B cell (primary cell): ENCODE data around the gene SETD1A. TPM values are rescaled to one million over a fixed set of nuclear protein-coding genes. Genes with fewer than 3 reads are reported as not detected.
A peak's percentile ranks its signal among the peaks of the same experiment; 100 is the strongest.

Source experiments
- ATAC-seq: fragments of 200-7000 bp; cut with Tn5 transposase; one replicate; pipeline ENCODE4 v1.10.0; 2021; ENCODE audit warnings: low read depth, mild to moderate bottlenecking, moderate number of reproducible peaks, moderate library complexity
- CTCF ChIA-PET: fragments of 350-600 bp; sonication (Branson Sonifier 250); formaldehyde crosslinking; loops from one replicate; lab custom pipeline; 2021; ENCODE audit warnings: antibody characterized with exemption, inconsistent platforms; lab: Charles Lee
- POLR2A ChIA-PET: fragments of 350-600 bp; sonication (Branson Sonifier 250); formaldehyde crosslinking; loops from one replicate; lab custom pipeline; 2021; ENCODE audit warnings: antibody characterized with exemption; lab: Charles Lee
- DNase-seq: peaks from one replicate; pipeline ENCODE4 v3.0.0; 2013
- H2AFZ ChIP-seq: 2 replicates; pipeline ENCODE4 v1.6.1; 2012; ENCODE audit warnings: mild to moderate bottlenecking, low read depth, low read length; ENCODE audit not compliant: insufficient read depth, poor library complexity, severe bottlenecking
- H3K27ac ChIP-seq, 2 donors: 1 replicate in 1 of 2; 2 replicates in 1 of 2; pipeline ENCODE4 v1.5.1; 2012 to 2013; ENCODE audit warnings: low read length in 2 of 2, mild to moderate bottlenecking in 2 of 2, moderate library complexity in 1 of 2
- H3K27me3 ChIP-seq, 4 experiments: fragments of 200-600 bp in 1 of 4; sonication (generic) in 1 of 4; replicated peaks in 1 of 4; 1 replicate in 2 of 4; 2 replicates in 2 of 4; pipeline versions ENCODE4 v1.6.1 to v1.7.0; 2013 to 2016; ENCODE audit warnings: low read length in 3 of 4, mild to moderate bottlenecking in 2 of 4, mixed read lengths in 1 of 4, moderate library complexity in 1 of 4; ENCODE audit not compliant: insufficient read depth in 4 of 4, control insufficient read depth in 3 of 4; ENCODE audit errors: control extremely low read depth in 1 of 4
- H3K36me3 ChIP-seq, 2 experiments: replicated peaks in 1 of 2; 1 replicate in 1 of 2; 2 replicates in 1 of 2; pipeline versions ENCODE4 v1.6.1 to v1.7.1; 2013; ENCODE audit warnings: low read length in 1 of 2; ENCODE audit not compliant: insufficient read depth in 2 of 2, control insufficient read depth in 1 of 2; ENCODE audit errors: control extremely low read depth in 1 of 2, extremely low read depth in 1 of 2
- H3K4me1 ChIP-seq, 2 donors: fragments of 200-600 bp in 1 of 2; sonication (generic) in 1 of 2; 1 replicate in 1 of 2; 2 replicates in 1 of 2; pipeline versions ENCODE4 v1.5.1 to v1.6.1; 2013 to 2017; ENCODE audit warnings: low read length in 2 of 2; ENCODE audit not compliant: control insufficient read depth in 2 of 2, insufficient read depth in 2 of 2
- H3K4me2 ChIP-seq: replicated peaks from 2 replicates; pipeline ENCODE3; 2012; ENCODE audit warnings: mild to moderate bottlenecking, low read depth, low read length; ENCODE audit not compliant: poor library complexity, severe bottlenecking
- H3K4me3 ChIP-seq, 5 experiments: fragments of 200-600 bp in 1 of 5; sonication (generic) in 1 of 5; 1 replicate in 3 of 5; 2 replicates in 2 of 5; pipeline versions ENCODE4 v1.5.1 to v1.7.0; 2011 to 2016; ENCODE audit warnings: low read length in 4 of 5, mild to moderate bottlenecking in 4 of 5, low read depth in 2 of 5, control low read depth in 1 of 5, moderate library complexity in 1 of 5; ENCODE audit not compliant: insufficient read depth in 1 of 5; ENCODE audit errors: control extremely low read depth in 1 of 5, extremely low read depth in 1 of 5
- H3K79me2 ChIP-seq: fragments of 200-600 bp; sonication (generic); one replicate; pipeline ENCODE4 v1.6.0; 2016; ENCODE audit warnings: low read length; ENCODE audit not compliant: control insufficient read depth, insufficient read depth
- H3K9ac ChIP-seq: fragments of 200-600 bp; sonication (generic); 2 replicates; pipeline ENCODE4 v1.6.1; 2017; ENCODE audit warnings: mild to moderate bottlenecking, low read length, moderate library complexity
- H3K9me3 ChIP-seq, 3 donors: one replicate each; pipeline versions ENCODE4 v1.6.1 to v1.7.1; 2013; ENCODE audit warnings: low read length in 2 of 3; ENCODE audit not compliant: control insufficient read depth in 2 of 3, insufficient read depth in 1 of 3; ENCODE audit errors: control extremely low read depth in 1 of 3
- H4K20me1 ChIP-seq: 2 replicates; pipeline ENCODE4 v1.6.0; 2012; ENCODE audit warnings: mild to moderate bottlenecking, low read length; ENCODE audit not compliant: insufficient read depth, control insufficient read depth, poor library complexity, severe bottlenecking
- H3K27ac Mint-ChIP-seq: one replicate; pipeline ENCODE4 v1.8.0; 2021; ENCODE audit warnings: mixed read lengths
- H3K27me3 Mint-ChIP-seq: one replicate; pipeline ENCODE4 v1.8.0; 2021; ENCODE audit warnings: mixed read lengths
- H3K4me1 Mint-ChIP-seq: one replicate; pipeline ENCODE4 v1.8.0; 2021; ENCODE audit warnings: mixed read lengths
- H3K4me3 Mint-ChIP-seq: one replicate; pipeline ENCODE4 v1.8.0; 2021; ENCODE audit warnings: mixed read lengths
- H3K9me3 Mint-ChIP-seq: one replicate; pipeline ENCODE4 v1.8.0; 2022; ENCODE audit warnings: mixed read lengths; ENCODE audit not compliant: insufficient read depth
- EZH2 ChIP-seq: IDR thresholded peaks from 2 replicates; pipeline ENCODE4 v1.6.1; 2012; ENCODE audit warnings: borderline replicate concordance, low read depth, mild to moderate bottlenecking, moderate library complexity, low read length; ENCODE audit not compliant: insufficient read depth, poor library complexity, severe bottlenecking
- WGBS: methylation state at CpG from one replicate; pipeline ENCODE4 v1.1.5; 2013; ENCODE audit warnings: missing lambda C conversion rate; ENCODE audit not compliant: insufficient coverage; 5-methylcytosine and 5-hydroxymethylcytosine counted together
- intact Hi-C: fragments of 100-400 bp; cut with micrococcal nuclease; formaldehyde crosslinking; loops from one replicate; pipeline ENCODE4 v1.10.0; 2022
- polyA plus RNA-seq: library from polyadenylated mRNA; depleted of rRNA; stranded (reverse); fragments of >200 nt; gene quantifications from 2 replicates; pipeline ENCODE4 v1.2.3, GENCODE V29; 2012
- total RNA-seq, 2 donors: library from RNA; stranded (reverse); fragments of 120-200 nt in 1 of 2; gene quantifications; 1 replicate in 1 of 2; 2 replicates in 1 of 2; pipeline versions ENCODE4 v1.2.3 to v1.2.4, GENCODE V29; 2013 to 2022
- TF ChIP-seq, protein P1 (sequence below): fragments of 200-600 bp; IDR thresholded peaks from one replicate; pipeline ENCODE4 v1.8.0; 2022; ENCODE audit warnings: antibody characterized with exemption, mild to moderate bottlenecking

Gene SETD1A
- total and polyA plus RNA-seq, 2 donors (not counting 1 experiment from before 2014, with no cell fraction given), result 11.5 to 39.5 TPM

DNA sequence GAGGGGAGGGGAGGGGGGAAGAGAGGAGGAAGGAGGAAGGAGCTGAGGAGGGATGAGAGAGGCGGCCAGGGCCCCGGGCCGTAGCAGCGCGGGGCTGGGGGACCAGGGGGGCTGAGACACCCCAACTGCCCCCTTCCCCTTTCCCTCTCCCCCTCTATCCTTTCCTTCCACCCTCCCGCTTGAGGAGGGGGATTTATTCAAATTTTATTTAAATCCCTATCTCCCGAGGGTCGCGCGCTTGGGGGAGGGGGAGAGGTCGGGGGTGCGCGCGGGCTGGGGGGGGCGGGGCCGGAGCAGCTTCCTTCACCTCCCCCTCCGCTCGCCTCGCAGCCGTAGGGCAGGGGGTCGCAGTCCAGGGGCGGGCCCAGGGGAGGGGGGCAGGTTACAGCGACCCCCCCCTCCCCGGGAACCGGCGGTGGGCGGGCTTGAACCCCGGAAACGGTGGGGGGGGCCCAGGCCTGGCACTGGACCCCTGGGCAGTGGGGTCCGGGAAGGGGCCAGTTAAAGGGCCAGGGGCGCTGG lies 33.9 kb upstream of the SETD1A start, which contains the start of gene FBXL19:
TSS of gene FBXL19 (plus strand) at position 19 of the 522 bp plus-strand sequence. CDS start 2,183 bp downstream, outside the sequence.
- H3K9ac ChIP-seq, result peak within 1 kb of the TSS; percentile 90
- H3K27me3 Mint-ChIP-seq, result no peaks in the 10 kb centered on the region

More for the DNA sequence above, 33.9 kb upstream of the SETD1A start, which contains the start of gene FBXL19:
- no peaks in the 10 kb centered on the region for H3K9me3 Mint-ChIP-seq
- H3K4me1 Mint-ChIP-seq, result peaks cover 19% of the 10 kb centered on the region
- Histone ChIP-seq H3K4me2 (peak within 1 kb of the TSS; percentile 92), H3K27ac (peak within 1 kb of the TSS; percentile 97 to 99), H3K79me2 (no peaks in the 10 kb centered on the region), H3K4me3 (peak within 1 kb of the TSS; percentile 80 to 100 (median 98)), H3K4me1 (peaks cover 0 to 21% of the 10 kb centered on the region in 2 donors), H3K27me3 (no peaks in the 10 kb centered on the region), H3K9me3 (no peaks in the 10 kb centered on the region), H3K36me3 (no peaks in the 10 kb centered on the region), H4K20me1 (no peaks in the 10 kb centered on the region), H2AFZ (peak within 1 kb of the TSS; percentile 95)
- H3K27ac Mint-ChIP-seq, result peak within 1 kb of the TSS; percentile 100
- POLR2A ChIA-PET, result interaction anchor here (0.6 to 1.1 kb wide), 4 partner anchors 49 to 789 kb away, joined by 3 to 10 read pairs (median 4); partner anchors contain the start of gene KAT8
- no peak for ATAC-seq
- CTCF ChIA-PET, result interaction anchor here (5.0 kb wide), 1 partner anchor 19 kb away, joined by 23 read pairs; no protein-coding TSS in a partner anchor
- TF ChIP-seq, protein P1, sequence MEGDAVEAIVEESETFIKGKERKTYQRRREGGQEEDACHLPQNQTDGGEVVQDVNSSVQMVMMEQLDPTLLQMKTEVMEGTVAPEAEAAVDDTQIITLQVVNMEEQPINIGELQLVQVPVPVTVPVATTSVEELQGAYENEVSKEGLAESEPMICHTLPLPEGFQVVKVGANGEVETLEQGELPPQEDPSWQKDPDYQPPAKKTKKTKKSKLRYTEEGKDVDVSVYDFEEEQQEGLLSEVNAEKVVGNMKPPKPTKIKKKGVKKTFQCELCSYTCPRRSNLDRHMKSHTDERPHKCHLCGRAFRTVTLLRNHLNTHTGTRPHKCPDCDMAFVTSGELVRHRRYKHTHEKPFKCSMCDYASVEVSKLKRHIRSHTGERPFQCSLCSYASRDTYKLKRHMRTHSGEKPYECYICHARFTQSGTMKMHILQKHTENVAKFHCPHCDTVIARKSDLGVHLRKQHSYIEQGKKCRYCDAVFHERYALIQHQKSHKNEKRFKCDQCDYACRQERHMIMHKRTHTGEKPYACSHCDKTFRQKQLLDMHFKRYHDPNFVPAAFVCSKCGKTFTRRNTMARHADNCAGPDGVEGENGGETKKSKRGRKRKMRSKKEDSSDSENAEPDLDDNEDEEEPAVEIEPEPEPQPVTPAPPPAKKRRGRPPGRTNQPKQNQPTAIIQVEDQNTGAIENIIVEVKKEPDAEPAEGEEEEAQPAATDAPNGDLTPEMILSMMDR, result no peak
- TF ChIP-seq EZH2, result no peak
- intact Hi-C loops, result loop anchor here (1.0 to 2.0 kb wide), 7 partner anchors 25 to 1999 kb away; partner anchors contain the start of genes ORAI3, RABEP2, SETD1A and TBC1D10B
- 0% methylated on average over 1 of the region's 31 CpGs for WGBS
- no peak for DNase-seq
- peak within 1 kb of the TSS; percentile 100 for H3K4me3 Mint-ChIP-seq
